Neural cell (in vitro differentiated cells): ENCODE results near the gene ADAMTS2. TPM values are rescaled to one million over a fixed set of nuclear protein-coding genes. Genes with fewer than 3 reads are reported as not detected.

ENCODE experiments used
- H2AFZ ChIP-seq: fragments of 200-600, 300-800 bp; sonication (generic), shearing (Covaris generic); 2 replicates; pipeline ENCODE4 v1.6.0; 2014; ENCODE audit warnings: low read depth, mild to moderate bottlenecking, antibody characterized with exemption, low read length, moderate library complexity
- H3F3A ChIP-seq: fragments of 200-600 bp; shearing (Covaris generic); 2 replicates; pipeline ENCODE4 v1.6.1; 2016; ENCODE audit warnings: mild to moderate bottlenecking, moderate library complexity, mixed read lengths, antibody characterized with exemption, low read length; ENCODE audit not compliant: insufficient read depth, poor library complexity, severe bottlenecking
- H3K27ac ChIP-seq: fragments of 200-600, 300-800 bp; sonication (generic), shearing (Covaris generic); 2 replicates; pipeline ENCODE4 v1.5.1; 2014; ENCODE audit warnings: mild to moderate bottlenecking, low read length, moderate library complexity
- H3K27me3 ChIP-seq: fragments of 300-800, 200-600 bp; sonication (generic), shearing (Covaris generic); 2 replicates; pipeline ENCODE4 v1.6.0; 2014; ENCODE audit warnings: mild to moderate bottlenecking, low read depth, low read length, moderate library complexity; ENCODE audit not compliant: insufficient read depth
- H3K36me3 ChIP-seq: fragments of 300-800, 200-600 bp; sonication (generic), shearing (Covaris generic); 2 replicates; pipeline ENCODE4 v1.5.1; 2014; ENCODE audit warnings: mild to moderate bottlenecking, antibody characterized with exemption, low read length, moderate library complexity; ENCODE audit not compliant: insufficient read depth
- H3K4me2 ChIP-seq: fragments of 300-800, 200-600 bp; sonication (generic), shearing (Covaris generic); 2 replicates; pipeline ENCODE4 v1.6.0; 2014; ENCODE audit warnings: mild to moderate bottlenecking, low read length
- H3K4me3 ChIP-seq: fragments of 300-800, 200-600 bp; sonication (generic), shearing (Covaris generic); 2 replicates; pipeline ENCODE4 v1.5.1; 2014; ENCODE audit warnings: mild to moderate bottlenecking, low read length, moderate library complexity
- H3K79me2 ChIP-seq: fragments of 200-600 bp; shearing (Covaris generic); replicated peaks from 2 replicates; pipeline ENCODE4 v1.6.0; 2014; ENCODE audit warnings: mild to moderate bottlenecking, low read length, moderate library complexity; ENCODE audit not compliant: insufficient read depth
- H3K9ac ChIP-seq: fragments of 300-800, 200-600 bp; sonication (generic), shearing (Covaris generic); 2 replicates; pipeline ENCODE4 v1.6.1; 2016; ENCODE audit warnings: mild to moderate bottlenecking, low read length, mixed read lengths
- H3K9me2 ChIP-seq: fragments of 200-600 bp; shearing (Covaris generic); 2 replicates; pipeline ENCODE4 v1.6.1; 2016; ENCODE audit warnings: mild to moderate bottlenecking, low read length, mixed read lengths; ENCODE audit not compliant: insufficient read depth
- H3K9me3 ChIP-seq: fragments of 200-600, 300-800 bp; sonication (generic), shearing (Covaris generic); 2 replicates; pipeline ENCODE4 v1.6.1; 2016; ENCODE audit warnings: mild to moderate bottlenecking, mixed run types, low read length, moderate library complexity, mixed read lengths
- H4K20me1 ChIP-seq: fragments of 200-600 bp; shearing (Covaris generic); 2 replicates; pipeline ENCODE4 v1.6.1; 2016; ENCODE audit warnings: mild to moderate bottlenecking, mixed run types; ENCODE audit not compliant: insufficient read depth
- CTCF ChIP-seq: fragments of 450-650 bp; IDR thresholded peaks from 2 replicates; pipeline ENCODE4 v1.5.1; 2014; ENCODE audit warnings: antibody characterized with exemption, mild to moderate bottlenecking, moderate library complexity; ENCODE audit not compliant: poor library complexity, severe bottlenecking
- EP300 ChIP-seq: fragments of 450-650 bp; conservative IDR thresholded peaks from 2 replicates; pipeline ENCODE4 v1.6.1; 2014; ENCODE audit warnings: antibody characterized with exemption, mild to moderate bottlenecking, moderate library complexity; ENCODE audit not compliant: poor library complexity, severe bottlenecking
- EZH2 ChIP-seq: fragments of 200-600, 300-800 bp; shearing (Covaris generic), sonication (generic); IDR thresholded peaks from 2 replicates; pipeline ENCODE4 v1.6.1; 2014; ENCODE audit warnings: antibody characterized with exemption, low read length, borderline replicate concordance, mild to moderate bottlenecking; ENCODE audit not compliant: insufficient read depth, poor library complexity, severe bottlenecking
- MXI1 ChIP-seq: fragments of 450-650 bp; conservative IDR thresholded peaks from 2 replicates; pipeline ENCODE4 v1.6.1; 2014; ENCODE audit warnings: antibody characterized with exemption, mild to moderate bottlenecking; ENCODE audit not compliant: poor library complexity, severe bottlenecking
- POLR2AphosphoS5 ChIP-seq: IDR thresholded peaks from 2 replicates; pipeline ENCODE4 v1.6.1; 2012
- RAD21 ChIP-seq: fragments of 450-650 bp; conservative IDR thresholded peaks from 2 replicates; pipeline ENCODE4 v1.6.1; 2014; ENCODE audit warnings: antibody characterized with exemption, mild to moderate bottlenecking, moderate library complexity
- SMC3 ChIP-seq: fragments of 450-650 bp; conservative IDR thresholded peaks from 2 replicates; pipeline ENCODE4 v1.6.1; 2014; ENCODE audit warnings: antibody characterized with exemption, mild to moderate bottlenecking, moderate library complexity; ENCODE audit not compliant: poor library complexity
- TAF1 ChIP-seq: IDR thresholded peaks from 2 replicates; pipeline ENCODE4 v1.6.1; 2012; ENCODE audit warnings: low read depth
- polyA plus RNA-seq: library from polyadenylated mRNA; depleted of rRNA; stranded (reverse); fragments of >200 nt; gene quantifications from 2 replicates; pipeline ENCODE4 v1.2.3, GENCODE V29; 2014
- TF ChIP-seq, protein P1 (sequence below): IDR thresholded peaks from 2 replicates; pipeline ENCODE4 v1.6.1; 2012; ENCODE audit warnings: borderline replicate concordance

Gene ADAMTS2
- polyA plus RNA-seq, 1 donor from 2014 or later, result 0.61 TPM

DNA sequence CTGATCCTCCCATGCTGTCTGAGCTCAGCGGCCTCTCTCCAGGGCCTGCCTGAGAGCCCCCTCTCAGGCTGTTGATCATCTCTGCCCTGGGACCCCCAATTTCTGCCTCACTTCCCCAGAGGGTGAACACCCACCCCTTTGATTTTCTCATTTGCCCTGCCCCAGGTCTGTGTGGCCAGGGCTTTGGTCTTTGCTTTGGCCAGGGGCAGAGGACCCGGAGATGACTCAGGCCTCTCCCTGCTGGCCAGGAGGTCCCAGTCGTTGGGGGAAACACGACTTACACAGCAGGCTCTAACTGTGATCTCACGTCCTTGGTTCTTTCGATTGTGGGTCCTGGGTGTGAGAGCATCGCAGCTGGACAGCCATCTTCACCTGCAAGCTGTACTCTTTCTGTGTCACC lies 1.1 kb upstream of the ADAMTS2 start:
- Histone ChIP-seq H3K4me2 (no peak overlapping the region), H3K27ac (no peak overlapping the region), H4K20me1 (no peaks in the 10 kb centered on the region), H3K9ac (no peak overlapping the region), H3K9me2 (no peaks in the 10 kb centered on the region), H3K27me3 (peaks cover 47% of the 10 kb centered on the region), H2AFZ (no peak overlapping the region), H3K79me2 (no peaks in the 10 kb centered on the region), H3K9me3 (no peaks in the 10 kb centered on the region), H3K36me3 (no peaks in the 10 kb centered on the region), H3F3A (peaks cover 3% of the 10 kb centered on the region), H3K4me3 (no peak overlapping the region)
- TF ChIP-seq EZH2 (no peak), TAF1 (no peak), POLR2AphosphoS5 (no peak), MXI1 (no peak), CTCF (no peak), RAD21 (no peak), EP300 (no peak), SMC3 (no peak)
- TF ChIP-seq, protein P1, sequence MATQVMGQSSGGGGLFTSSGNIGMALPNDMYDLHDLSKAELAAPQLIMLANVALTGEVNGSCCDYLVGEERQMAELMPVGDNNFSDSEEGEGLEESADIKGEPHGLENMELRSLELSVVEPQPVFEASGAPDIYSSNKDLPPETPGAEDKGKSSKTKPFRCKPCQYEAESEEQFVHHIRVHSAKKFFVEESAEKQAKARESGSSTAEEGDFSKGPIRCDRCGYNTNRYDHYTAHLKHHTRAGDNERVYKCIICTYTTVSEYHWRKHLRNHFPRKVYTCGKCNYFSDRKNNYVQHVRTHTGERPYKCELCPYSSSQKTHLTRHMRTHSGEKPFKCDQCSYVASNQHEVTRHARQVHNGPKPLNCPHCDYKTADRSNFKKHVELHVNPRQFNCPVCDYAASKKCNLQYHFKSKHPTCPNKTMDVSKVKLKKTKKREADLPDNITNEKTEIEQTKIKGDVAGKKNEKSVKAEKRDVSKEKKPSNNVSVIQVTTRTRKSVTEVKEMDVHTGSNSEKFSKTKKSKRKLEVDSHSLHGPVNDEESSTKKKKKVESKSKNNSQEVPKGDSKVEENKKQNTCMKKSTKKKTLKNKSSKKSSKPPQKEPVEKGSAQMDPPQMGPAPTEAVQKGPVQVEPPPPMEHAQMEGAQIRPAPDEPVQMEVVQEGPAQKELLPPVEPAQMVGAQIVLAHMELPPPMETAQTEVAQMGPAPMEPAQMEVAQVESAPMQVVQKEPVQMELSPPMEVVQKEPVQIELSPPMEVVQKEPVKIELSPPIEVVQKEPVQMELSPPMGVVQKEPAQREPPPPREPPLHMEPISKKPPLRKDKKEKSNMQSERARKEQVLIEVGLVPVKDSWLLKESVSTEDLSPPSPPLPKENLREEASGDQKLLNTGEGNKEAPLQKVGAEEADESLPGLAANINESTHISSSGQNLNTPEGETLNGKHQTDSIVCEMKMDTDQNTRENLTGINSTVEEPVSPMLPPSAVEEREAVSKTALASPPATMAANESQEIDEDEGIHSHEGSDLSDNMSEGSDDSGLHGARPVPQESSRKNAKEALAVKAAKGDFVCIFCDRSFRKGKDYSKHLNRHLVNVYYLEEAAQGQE, result no peak

GRCh38 chr5:179345183-179345432 lies 153 bp downstream of the ADAMTS2 start:
- Histone ChIP-seq H3F3A (peaks cover 3% of the 10 kb centered on the region), H3K9me2 (no peaks in the 10 kb centered on the region), H2AFZ (no peak overlapping the region), H4K20me1 (no peaks in the 10 kb centered on the region), H3K9ac (peak overlapping the region; percentile 29), H3K4me3 (peak overlapping the region; percentile 75), H3K36me3 (no peaks in the 10 kb centered on the region), H3K4me2 (no peak overlapping the region), H3K27me3 (peaks cover 47% of the 10 kb centered on the region), H3K79me2 (no peaks in the 10 kb centered on the region), H3K9me3 (no peaks in the 10 kb centered on the region), H3K27ac (no peak overlapping the region)
- TF ChIP-seq EP300 (no peak), CTCF (no peak), SMC3 (no peak), TAF1 (no peak), POLR2AphosphoS5 (no peak), EZH2 (no peak), RAD21 (no peak), MXI1 (no peak)
- TF ChIP-seq, protein P1, result no peak
